Left renal pelvis (tissue), 4 donors: ENCODE results near the gene CFAP53. TPM values are rescaled to one million over a fixed set of nuclear protein-coding genes. Genes with fewer than 3 reads are reported as not detected.

Source experiments
- DNase-seq, 4 donors: peaks; one replicate each; pipeline ENCODE4 v3.0.0-alpha.2; 2013; ENCODE audit warnings: low read depth in 4 of 4, low spot score in 3 of 4
- polyA plus RNA-seq, 4 donors: library from polyadenylated mRNA; unstranded; fragments of 120-200 nt; gene quantifications; one replicate each; pipeline ENCODE4 v1.2.1, GENCODE V29; 2013; ENCODE audit not compliant: insufficient read length in 4 of 4

Gene CFAP53
- polyA plus RNA-seq, 4 donors, result 0.68 to 4.6 (median 3.9) TPM

GRCh38 chr18:50196261-50196660, 70.0 kb downstream of the CFAP53 start:
- DNase-seq, result no peak

GRCh38 chr18:50195689-50196088, 70.6 kb downstream of the CFAP53 start:
- no peak for DNase-seq

- peak in 3 of 4 donors; percentile 35 to 55 (median 42) for DNase-seq
Measured at GRCh38 chr18:50194631-50195532, 71.4 kb downstream of the CFAP53 start, which contains the start of gene MYO5B. TSS of gene MYO5B (minus strand) at chr18:50195147. CDS start at chr18:50194793, 354 bp downstream.

- DNase-seq, result no peak
Measured at GRCh38 chr18:50193796-50194630, 72.3 kb downstream of the CFAP53 start.

- DNase-seq, result no peak
Measured at GRCh38 chr18:50192995-50193795, 73.1 kb downstream of the CFAP53 start.

GRCh38 chr18:50190926-50191325, 75.4 kb downstream of the CFAP53 start:
- DNase-seq, result no peak

GRCh38 chr18:50190236-50190635, 76.1 kb downstream of the CFAP53 start:
- no peak for DNase-seq

- no peak for DNase-seq
Measured at GRCh38 chr18:50189160-50189559, 77.1 kb downstream of the CFAP53 start.

GRCh38 chr18:50188652-50189051, 77.6 kb downstream of the CFAP53 start:
- no peak for DNase-seq

- DNase-seq, result no peak
Measured at GRCh38 chr18:50187659-50188058, 78.6 kb downstream of the CFAP53 start.

- no peak for DNase-seq
Measured at GRCh38 chr18:50186385-50186784, 79.9 kb downstream of the CFAP53 start.

GRCh38 chr18:50183556-50183955, 82.7 kb downstream of the CFAP53 start:
- no peak for DNase-seq

GRCh38 chr18:50182511-50182910, 83.8 kb downstream of the CFAP53 start:
- no peak for DNase-seq

GRCh38 chr18:50181590-50181989, 84.7 kb downstream of the CFAP53 start:
- no peak for DNase-seq

GRCh38 chr18:50179465-50179864, 86.8 kb downstream of the CFAP53 start:
- no peak for DNase-seq

- DNase-seq, result no peak
Measured at GRCh38 chr18:50177294-50177992, 88.9 kb downstream of the CFAP53 start.
